Activated CD4-positive, alpha-beta T cell treated with anti-CD3 and anti-CD28 coated beads, Interleukin-2, amount 50 U/mL, for 4 hours (primary cell): Measurements from ENCODE around the gene QSOX2.

Experiments
- DNase-seq, 2 experiments: peaks; one replicate each; pipeline ENCODE4 v3.0.0-alpha.2; 2020

The QSOX2 gene

DNA sequence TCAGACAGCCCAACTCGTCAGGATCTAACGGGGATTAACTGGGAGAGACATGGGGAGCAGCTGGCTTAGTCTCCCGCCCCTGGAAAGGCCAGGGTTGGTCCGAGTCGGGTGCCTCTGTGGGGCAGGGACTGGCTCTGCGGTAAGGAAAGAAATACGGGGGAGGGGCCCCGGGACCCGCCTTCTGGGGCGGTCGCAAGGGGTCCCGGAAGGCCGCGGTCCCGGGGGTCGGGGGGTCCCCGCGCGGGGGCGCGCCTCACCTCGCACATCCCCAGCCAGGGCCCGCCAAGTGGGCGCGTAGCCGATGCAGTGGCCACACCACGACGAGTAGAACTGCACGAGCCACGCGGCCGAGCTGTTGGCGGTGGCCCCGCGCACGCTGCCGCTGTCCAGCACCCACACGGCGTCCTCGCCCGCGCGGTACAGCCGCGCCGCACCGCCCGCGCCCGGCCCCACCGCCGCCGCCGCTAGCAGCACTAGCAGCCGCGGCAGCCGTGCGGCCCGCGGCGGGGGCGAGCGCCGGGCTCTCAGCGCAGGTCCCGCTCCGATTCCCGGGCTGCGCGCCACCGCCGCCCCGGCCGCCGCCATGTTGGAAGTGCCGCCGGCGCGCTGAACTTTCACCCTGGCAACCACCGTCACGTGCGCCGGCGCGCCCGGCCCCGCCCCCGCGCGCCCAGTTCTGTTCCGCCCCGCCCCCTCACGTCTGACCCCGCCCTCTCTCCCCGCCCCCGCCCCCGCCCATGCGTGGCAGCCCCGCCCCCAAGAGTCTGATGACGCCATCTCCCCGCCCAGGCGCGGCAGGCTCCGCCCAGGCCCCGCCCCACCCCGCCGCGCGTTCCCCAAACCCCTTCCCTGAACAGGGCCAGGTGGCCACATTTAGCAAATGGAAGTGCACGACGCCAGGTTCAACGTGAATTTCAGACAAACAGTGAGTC lies at the start of gene QSOX2:
QSOX2 (minus strand) TSS at position 594 of the 932 bp plus-strand sequence; CDS start at position 585, 9 bp downstream.
- peak; percentile 79 for DNase-seq

GRCh38 chr9:136295055-136295454 lies 49.4 kb upstream of the QSOX2 start:
- no peak for DNase-seq

DNA sequence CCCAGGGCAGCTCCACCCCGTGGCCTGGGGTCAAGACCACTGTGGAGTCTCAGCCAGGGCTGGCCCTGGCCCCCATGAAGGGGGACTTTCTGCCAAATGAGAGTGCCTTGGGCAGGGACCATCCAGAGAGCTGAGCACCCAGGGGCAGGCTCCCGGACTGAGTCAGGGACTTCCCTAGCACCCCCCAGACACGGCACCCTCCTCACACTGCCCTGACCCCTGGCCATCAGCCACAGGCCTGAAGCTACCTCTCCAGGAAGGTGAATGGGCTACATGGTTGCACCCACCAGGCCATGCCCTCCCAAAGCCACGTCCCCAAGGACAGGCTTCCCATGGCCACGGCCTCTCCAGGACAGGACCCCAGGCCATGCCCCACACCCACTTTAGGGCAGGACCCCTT lies 48.8 kb upstream of the QSOX2 start:
- DNase-seq, result no peak

DNA sequence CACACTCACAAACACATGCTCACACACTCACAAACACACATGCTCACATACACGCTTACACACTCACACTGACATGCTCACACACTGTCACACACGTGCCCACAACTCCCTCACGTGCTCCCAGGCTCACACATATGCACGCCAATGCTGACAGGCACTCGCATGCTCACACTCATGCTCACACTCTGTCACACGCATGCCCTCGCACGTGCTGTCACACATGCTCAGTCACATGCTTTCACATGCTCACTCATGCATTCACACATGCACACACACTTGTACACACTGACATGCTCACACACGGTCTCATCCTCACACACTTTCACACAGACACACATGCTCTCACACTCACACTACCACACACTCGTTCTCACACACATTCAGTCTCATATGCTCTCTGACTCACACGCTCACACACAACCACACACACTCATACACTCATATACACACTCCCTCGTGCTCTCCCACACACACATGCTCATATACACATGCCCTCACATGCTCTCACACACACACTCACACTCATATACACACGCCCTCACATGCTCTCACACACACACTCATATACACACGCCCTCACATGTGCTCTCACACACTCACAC lies 48.0 kb upstream of the QSOX2 start:
- DNase-seq, result no peak

DNA sequence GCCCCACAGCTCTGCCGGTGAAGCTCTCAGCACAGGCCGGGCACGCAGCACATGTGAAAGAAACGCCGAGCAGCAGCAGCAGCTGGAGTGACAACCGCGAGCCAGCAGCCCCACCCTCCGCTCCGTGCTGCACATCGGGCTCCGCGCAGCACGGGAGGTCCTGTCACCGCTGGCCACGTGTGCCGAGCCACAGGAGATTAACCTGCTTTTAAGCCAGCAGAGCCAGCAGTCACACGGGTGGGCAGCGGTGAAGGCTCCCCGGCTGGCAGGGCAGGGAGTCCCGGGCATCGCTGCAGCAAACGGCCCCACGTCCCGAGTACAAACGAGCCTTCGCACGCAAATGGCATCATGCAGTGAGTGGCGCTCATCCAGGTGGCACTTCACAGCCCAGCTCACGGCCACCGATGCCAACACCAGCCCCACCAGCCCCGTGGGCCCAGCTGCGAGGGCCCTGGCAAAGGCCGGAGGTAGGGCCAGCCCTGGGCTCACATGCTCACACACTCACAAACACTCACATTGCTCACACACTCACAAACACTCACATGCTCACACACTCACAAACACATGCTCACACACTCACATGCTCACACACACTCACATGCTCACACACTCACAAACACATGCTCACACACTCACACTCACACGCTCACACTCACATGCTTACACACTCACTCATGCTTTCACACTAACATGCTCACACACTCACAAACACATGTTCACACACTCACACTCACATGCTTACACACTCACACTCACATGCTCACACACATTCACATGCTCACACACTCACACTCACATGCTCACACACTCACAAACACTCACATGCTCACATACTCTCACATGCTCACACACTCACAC lies 47.2 kb upstream of the QSOX2 start:
- no peak for DNase-seq

DNA sequence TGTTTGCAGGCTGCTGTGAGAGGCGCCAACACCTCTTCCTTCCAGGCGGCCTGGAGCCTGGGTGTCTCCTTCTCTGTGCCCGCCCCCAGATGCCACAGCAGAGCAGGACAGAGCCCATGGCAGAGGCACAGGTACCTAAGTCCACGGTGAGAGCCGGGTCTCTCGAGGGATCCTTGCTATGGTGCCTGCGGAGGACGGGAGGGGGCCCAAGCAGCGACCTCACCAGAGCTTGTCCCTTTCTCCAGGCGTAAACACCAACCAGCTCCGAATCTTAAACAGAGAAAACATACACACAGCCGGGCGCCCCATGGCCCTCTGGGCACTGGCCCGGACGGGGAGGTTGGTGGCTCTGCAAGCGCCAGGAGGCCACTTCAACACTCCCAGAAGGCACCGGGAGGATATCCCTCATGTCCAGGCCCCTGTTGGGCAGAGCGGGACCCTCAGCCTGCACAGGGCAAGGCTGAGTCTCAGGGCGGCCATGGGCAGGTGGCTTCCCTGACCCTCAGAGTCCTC lies 46.5 kb upstream of the QSOX2 start:
- DNase-seq, result no peak

DNA sequence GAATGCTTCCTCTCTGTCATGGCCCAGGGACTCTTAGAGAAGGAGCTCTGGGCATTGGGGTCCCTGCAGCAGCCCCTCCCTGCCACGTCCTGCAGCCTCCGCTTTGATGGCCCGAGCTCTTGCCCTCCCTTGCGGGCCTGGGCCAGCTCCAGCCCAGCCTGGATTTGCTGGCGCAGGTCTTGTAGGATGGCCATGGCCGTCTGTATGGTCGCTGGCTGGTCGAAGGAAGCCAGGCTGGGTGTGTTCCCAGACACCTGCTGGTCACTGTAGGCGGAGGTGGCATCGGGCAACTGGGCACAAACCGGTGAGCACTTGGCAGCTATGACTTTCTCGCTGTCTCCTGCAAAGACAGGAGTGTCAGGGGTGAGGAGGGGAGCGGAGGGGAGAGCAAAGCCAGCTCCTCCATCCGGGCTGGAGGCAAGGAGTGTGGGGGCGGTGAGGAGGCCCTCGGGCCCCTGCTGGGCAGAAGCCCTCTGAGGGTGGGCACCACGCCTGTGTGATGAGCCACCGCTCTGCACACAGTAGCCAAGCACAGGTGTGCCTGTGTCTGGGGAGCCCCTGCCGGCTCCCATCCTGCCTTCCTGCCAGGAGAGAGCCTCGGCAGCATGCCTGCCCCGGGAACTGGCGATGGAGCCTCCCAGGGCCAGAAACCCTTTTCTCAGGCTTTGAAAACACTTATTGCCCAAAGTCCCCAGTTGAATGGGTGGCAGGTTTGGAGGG lies 45.9 kb upstream of the QSOX2 start:
- no peak for DNase-seq

DNA sequence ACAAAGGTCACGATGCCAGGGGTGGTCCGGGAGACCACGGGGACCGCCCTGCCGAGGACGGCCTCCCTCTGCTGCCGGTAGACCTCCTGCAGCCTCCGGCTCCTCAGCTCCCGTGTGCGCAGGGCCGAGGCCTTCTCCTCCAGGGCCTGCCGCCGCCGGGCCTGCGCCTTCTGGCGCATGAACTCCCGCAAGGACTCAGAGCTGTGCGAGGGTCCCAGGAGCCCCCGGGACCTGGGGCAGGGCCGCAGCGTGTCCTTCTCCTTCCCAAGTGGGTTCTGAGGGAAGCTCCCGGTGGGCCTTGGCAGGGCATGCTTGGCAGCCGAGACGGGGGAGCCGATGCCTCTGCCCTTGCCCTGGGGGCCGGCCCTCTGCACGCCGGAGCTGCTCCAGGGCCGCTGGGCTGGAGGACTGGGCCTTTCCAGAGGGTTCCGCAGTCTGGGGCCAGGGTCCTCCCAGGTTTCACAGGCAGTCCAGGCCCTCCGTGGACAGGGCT lies 44.9 kb upstream of the QSOX2 start:
- DNase-seq, result no peak

- no peak for DNase-seq
These were observed 44.3 kb upstream of the QSOX2 start for GRCh38 chr9:136289651-136290507.

GRCh38 chr9:136287960-136288753 lies 42.5 kb upstream of the QSOX2 start:
- no peak for DNase-seq

DNA sequence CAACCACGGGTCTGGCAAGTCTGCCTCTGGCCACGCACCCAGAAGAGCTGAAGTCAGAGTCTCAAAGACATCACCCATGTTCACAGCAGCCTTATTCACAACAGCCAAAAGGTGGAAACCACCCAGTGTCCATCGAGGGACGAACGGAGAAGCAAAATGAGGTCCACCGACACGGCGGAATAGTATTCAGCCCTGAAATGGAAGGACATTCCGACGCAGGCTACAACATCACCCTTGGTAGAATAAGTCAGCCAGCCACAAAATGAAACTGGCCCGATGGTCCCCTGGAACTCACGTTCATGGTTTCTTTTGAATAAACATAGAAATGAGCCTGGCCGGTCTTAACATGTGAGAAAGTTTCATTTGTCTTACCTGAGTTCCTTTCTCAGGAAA lies 41.4 kb upstream of the QSOX2 start:
- no peak for DNase-seq

DNA sequence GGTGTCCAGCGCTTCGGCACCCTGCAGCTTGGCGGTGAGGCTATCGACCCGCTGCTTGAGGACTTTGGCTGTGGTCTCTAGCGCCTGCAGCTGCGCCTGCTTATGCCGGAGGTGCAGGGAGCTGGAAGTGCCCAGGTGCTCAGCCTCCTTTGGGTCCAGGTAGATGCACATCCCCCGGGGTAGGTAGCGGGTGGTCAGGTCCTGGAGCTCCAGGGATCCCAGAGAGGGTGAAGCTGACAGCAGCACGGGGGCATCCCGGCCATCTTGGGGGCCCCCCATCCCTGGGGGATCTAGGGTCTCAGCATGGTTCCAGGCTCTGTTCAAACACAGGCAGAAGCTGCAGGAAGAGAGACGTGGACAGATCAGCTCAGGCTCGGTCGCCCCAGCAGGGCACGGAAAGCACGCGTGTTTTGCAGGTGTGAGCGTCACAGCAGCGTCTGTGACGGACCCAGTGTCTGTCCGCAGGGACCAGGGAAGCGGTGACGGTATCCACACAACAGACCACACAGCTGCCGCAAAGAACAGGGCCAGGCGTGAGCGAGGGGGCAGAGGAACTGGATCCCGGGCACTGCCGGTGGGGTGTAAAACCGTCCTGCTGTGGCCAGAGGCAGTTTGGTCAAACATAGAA lies 40.9 kb upstream of the QSOX2 start:
- DNase-seq, result no peak

- no peak for DNase-seq
These were observed 40.1 kb upstream of the QSOX2 start for GRCh38 chr9:136285501-136286358.

DNA sequence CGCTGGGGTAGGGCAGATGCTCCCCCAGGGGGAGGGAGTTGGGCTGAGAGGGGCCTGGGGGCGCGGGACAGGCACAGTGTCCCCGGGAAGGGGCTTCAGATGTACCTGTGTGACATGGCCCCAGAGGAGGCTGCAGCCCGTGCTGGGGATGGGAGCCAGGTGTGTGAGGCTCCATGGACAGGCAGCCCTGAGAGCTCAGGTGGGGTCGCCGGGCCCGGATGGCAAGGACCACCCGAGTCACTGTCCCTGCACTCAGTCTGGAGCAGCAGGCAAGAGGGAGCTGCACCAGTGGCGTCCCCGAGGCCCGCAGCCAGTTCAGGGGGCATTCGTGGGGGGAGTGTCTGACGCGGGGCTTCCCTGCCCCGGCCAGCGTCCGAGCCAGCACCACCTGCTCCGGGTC lies 39.3 kb upstream of the QSOX2 start:
- DNase-seq, result no peak

GRCh38 chr9:136284311-136284710 lies 38.7 kb upstream of the QSOX2 start:
- DNase-seq, result no peak

DNA sequence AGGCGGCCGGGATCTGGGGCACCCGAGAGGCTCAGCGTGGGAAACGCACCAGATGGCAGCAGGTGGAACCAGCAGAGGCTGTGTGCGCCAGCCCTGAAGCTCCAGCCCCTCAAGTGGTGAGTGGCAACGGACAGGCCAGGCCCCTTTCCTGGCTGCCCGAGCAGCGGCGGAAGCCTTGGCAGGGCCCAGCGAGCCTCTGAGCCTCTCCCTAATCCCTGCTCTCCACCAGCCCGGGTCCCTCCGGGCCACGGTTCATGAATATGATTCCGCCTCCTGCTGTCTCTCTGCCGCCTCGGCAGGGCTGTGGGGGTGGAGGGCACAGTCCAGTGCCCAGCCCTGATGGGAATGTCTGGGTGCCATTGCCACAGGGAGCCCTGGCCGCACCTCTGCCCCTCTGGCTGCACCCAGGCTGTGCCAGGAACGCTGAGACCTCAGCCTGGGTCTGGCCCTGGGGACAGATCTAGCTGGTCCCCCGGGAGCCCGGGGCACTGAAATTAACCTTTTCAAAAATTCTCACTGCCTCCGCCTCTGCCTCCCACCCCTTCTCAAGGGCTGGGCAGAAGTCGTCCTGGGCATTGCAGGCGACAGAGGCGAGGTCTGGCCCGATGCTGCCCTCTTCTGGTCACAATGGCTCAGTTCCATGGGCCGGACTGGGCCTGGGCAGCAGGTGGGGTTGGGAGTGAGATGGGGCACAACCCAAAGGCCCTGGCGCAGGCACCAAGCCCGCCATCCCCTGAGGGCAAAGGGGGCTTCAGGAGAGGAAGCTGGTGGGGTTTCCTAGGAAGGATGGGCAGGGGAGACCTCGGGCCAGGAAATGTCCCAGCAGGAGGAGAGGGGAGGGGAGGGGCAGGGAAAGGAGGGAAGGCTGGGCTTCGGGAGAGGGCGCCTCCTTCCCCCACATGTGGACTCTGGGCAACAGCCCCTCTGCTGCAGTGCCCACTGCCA lies 38.0 kb upstream of the QSOX2 start:
- peak; percentile 63 to 66 for DNase-seq

GRCh38 chr9:136282272-136282861 lies 36.8 kb upstream of the QSOX2 start:
- DNase-seq, result no peak
